ENCODE measurements around the gene BTBD19. TPM values are rescaled to one million over a fixed set of nuclear protein-coding genes. Genes with fewer than 3 reads are reported as not detected.
"Not testable (repeated sequence)": the region's sequence is repeated elsewhere in the genome, so short reads cannot be mapped to it uniquely, and the experiment has no call there.

The BTBD19 gene, protein sequence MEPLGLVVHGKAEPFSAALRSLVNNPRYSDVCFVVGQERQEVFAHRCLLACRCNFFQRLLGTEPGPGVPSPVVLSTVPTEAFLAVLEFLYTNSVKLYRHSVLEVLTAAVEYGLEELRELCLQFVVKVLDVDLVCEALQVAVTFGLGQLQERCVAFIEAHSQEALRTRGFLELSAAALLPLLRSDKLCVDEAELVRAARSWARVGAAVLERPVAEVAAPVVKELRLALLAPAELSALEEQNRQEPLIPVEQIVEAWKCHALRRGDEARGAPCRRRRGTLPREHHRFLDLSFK
- total RNA-seq (2021; fragmentation: NEBNext Ultra II Directional; extraction: Animal tissue kit (Norgen Biotek cat#: 25700)) = 10 to 100 TPM; 12.2 to 21.4 (median 13.9) TPM
- long read RNA-seq, partial matches to known transcripts = 0 of 8 reads
- long read RNA-seq, other reads (novel, unspliced or antisense) = 8 of 8 reads

DNA sequence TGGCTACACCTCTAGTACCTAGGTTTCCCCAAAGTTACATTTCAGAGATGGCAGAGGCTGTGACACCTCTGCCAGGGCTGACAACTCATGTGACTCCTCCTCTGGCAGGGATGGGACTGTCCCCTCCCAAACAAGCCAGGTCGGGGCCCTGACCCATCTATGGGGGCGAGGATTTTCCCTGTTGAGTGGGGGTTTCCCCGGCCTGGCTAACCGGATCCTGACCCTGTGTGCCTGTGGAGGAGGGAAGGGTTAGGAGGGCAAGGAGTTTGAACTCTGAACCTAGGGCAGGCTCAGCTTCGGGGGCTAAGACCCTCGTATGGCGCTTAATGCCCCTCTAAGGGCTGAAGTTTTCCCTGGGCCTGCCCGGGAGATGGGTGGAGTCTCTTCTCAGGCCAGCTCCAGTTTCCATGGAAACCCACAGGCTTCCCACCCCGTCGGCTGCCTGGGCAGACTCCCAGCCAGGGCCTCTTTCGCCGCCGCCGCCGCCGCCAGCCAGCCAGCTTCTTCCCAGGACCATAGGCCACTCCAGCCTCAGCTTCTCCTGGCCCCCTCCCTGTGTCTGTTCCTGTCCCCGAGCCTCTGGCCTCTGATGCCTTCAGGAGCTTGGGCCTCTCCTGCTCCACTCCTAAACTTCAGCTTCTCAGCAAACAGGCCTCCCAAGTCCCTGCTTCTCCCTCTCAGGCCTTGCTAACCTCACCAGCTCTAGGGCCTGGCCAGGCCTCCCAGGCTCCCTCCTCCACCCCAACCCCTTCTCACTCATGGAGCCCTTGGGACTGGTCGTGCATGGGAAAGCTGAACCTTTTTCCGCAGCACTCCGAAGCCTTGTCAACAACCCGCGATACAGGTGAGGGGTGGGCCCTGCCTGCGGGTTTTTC lies at the start of gene BTBD19:
Gene BTBD19 (plus strand): TSS at position 461 of the 875 bp plus-strand sequence. CDS start 298 bp downstream, at position 759.
- Mint-ChIP-seq H3K4me1 (ENCODE audit: low read depth) (peaks cover 84% of the 10 kb centered on the region), H3K27ac (peak within 1 kb of the TSS; percentile 100), H3K4me3 (peak within 1 kb of the TSS; percentile 78), H3K9me3 (no peaks in the 10 kb centered on the region), H3K27me3 (ENCODE audit: insufficient read depth) (peaks cover 42% of the 10 kb centered on the region), H3K36me3 (ENCODE audit: low read depth) (peaks cover 42% of the 10 kb centered on the region)
- TF ChIP-seq, protein P1, sequence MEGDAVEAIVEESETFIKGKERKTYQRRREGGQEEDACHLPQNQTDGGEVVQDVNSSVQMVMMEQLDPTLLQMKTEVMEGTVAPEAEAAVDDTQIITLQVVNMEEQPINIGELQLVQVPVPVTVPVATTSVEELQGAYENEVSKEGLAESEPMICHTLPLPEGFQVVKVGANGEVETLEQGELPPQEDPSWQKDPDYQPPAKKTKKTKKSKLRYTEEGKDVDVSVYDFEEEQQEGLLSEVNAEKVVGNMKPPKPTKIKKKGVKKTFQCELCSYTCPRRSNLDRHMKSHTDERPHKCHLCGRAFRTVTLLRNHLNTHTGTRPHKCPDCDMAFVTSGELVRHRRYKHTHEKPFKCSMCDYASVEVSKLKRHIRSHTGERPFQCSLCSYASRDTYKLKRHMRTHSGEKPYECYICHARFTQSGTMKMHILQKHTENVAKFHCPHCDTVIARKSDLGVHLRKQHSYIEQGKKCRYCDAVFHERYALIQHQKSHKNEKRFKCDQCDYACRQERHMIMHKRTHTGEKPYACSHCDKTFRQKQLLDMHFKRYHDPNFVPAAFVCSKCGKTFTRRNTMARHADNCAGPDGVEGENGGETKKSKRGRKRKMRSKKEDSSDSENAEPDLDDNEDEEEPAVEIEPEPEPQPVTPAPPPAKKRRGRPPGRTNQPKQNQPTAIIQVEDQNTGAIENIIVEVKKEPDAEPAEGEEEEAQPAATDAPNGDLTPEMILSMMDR (IDR thresholded peaks at IDR 0.05) = no peak
- DNase-seq = peak; percentile 89

DNA sequence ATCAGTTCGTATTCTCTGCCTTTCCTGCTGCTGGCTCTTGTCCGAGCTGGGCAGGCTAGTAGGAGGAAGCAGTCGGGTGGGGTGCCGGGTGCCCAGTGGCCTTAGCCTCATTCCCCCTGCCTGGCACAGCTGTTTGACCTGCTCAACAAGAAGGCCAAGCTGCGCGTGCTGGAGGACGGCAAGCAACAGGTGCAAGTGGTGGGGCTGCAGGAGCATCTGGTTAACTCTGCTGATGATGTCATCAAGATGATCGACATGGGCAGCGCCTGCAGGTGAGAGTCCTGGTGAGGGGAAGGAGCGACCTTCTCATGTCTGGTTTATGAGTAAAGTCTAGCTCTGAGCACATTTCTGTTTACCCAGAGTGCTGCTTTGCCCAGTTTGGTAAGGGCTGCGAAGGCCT lies 49.2 kb upstream of the BTBD19 start:
- no peaks in the 10 kb centered on the region for H3K9me3 Mint-ChIP-seq
- no peaks in the 10 kb centered on the region for H3K4me1 Mint-ChIP-seq (ENCODE audit: low read depth)
- TF ChIP-seq, protein P1 (IDR thresholded peaks at IDR 0.05) = no peak
- H3K27me3 Mint-ChIP-seq (ENCODE audit: insufficient read depth) = no peaks in the 10 kb centered on the region
- no peak overlapping the region for H3K27ac Mint-ChIP-seq
- no peak for DNase-seq
- H3K4me3 Mint-ChIP-seq = no peak overlapping the region
- H3K36me3 Mint-ChIP-seq (ENCODE audit: low read depth) = peaks cover 27% of the 10 kb centered on the region; the same call in 1 of the 2 replicates

DNA sequence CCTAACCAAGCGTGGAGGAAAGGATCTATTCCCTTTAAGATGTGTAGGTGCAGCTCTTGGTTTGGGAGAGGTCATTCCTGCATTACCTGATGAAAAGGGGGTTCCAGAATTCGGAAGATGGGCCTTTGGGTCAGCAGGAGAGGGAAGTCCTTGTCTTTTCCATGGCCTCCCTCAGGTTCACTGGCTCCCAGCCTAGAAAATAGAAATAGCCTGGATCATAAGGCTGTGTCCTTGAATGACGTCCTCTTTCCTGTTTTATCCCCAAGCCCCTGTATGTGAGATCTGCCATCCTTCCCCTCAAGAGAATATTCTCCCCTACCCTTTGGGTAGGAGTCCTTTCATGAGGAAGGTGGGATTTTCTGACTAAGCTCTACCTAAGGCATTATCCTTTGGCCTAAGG lies 47.4 kb upstream of the BTBD19 start:
- Mint-ChIP-seq H3K9me3 (no peaks in the 10 kb centered on the region), H3K4me1 (ENCODE audit: low read depth) (no peaks in the 10 kb centered on the region), H3K4me3 (no peak overlapping the region), H3K36me3 (ENCODE audit: low read depth) (peaks cover 22% of the 10 kb centered on the region; the same call in 1 of the 2 replicates), H3K27ac (no peak overlapping the region), H3K27me3 (ENCODE audit: insufficient read depth) (no peaks in the 10 kb centered on the region)
- DNase-seq = no peak
- TF ChIP-seq, protein P1 (IDR thresholded peaks at IDR 0.05) = no peak

DNA sequence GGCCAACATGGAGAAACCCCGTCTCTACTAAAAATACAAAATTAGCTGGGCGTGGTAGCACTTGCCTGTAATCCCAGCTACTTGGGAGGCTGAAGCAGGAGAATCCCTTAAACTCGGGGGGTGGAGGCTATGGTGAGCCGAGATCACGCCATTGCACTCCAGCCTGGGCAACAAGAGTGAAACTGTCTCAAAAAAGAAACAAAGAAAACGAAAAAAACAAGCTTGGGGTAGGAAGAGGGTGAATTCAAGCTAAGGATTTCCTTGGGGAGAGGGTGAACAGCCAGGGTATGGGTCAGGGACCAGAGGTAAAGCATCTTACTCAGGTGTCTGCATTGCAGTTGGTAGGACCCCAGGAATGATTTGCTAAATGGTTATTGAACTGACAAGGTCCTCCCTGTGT lies 41.9 kb upstream of the BTBD19 start:
- H3K36me3 Mint-ChIP-seq (ENCODE audit: low read depth) = peaks cover 19% of the 10 kb centered on the region; the same call in 1 of the 2 replicates
- H3K4me3 Mint-ChIP-seq; H3K27me3 Mint-ChIP-seq (ENCODE audit: insufficient read depth); H3K4me1 Mint-ChIP-seq (ENCODE audit: low read depth); H3K27ac Mint-ChIP-seq; H3K9me3 Mint-ChIP-seq; DNase-seq: not testable (repeated sequence)

DNA sequence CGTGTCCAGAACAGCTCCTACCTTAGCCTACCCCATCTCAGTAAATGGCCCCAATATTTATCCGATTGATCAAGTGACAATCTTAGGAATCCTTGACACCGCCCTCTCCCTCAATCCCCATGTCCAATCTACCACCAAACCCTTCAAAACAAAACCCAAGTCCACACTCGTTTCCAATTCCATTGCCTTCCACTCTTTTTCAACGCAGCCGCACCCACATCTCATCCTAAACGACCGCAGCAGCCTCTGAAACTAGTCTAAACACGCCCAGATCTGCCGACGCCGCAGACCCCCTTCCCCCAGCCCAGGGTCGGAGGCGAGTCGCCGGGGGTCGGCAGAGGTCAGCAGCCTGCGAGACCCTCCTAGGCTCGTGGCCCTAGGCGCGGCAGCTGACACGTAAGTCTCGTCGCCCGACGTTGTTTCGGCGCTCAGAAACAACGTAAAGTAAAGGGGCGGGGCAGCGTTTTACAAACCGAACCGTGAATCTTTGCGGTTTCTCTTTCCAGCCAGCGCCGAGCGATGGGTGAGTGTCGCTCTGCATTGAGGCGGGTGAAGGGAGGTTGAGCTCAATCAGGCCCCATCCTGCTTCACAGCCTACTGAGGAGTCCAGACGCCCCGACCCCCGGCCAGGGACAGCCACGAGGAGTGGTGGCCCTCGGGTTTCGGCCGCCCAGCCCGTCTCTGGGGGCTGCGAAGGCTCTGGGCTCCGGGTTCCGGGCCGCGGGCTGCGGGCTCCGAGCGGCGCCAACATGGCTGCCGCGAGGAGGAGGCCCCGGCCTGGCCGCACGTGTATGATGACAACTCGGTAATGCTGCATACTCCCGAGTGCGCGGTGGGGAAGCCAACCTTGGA lies 33.0 kb upstream of the BTBD19 start, which contains the start of gene RPS8:
Gene RPS8 (plus strand): TSS at position 463 of the 852 bp plus-strand sequence. CDS start 57 bp downstream, at position 520.
- Mint-ChIP-seq H3K27ac (peak within 1 kb of the TSS; percentile 97), H3K4me1 (ENCODE audit: low read depth) (peaks cover 34% of the 10 kb centered on the region), H3K9me3 (no peaks in the 10 kb centered on the region), H3K36me3 (ENCODE audit: low read depth) (peaks cover 44% of the 10 kb centered on the region), H3K27me3 (ENCODE audit: insufficient read depth) (peaks cover 9% of the 10 kb centered on the region), H3K4me3 (peak within 1 kb of the TSS; percentile 93)
- TF ChIP-seq, protein P1 (IDR thresholded peaks at IDR 0.05) = no peak
- peak; percentile 87 for DNase-seq
